Neural cell (in vitro differentiated cells): ENCODE data around the gene METTL16. TPM values are rescaled to one million over a fixed set of nuclear protein-coding genes. Genes with fewer than 3 reads are reported as not detected.

ENCODE experiments used
- H2AFZ ChIP-seq: fragments of 200-600, 300-800 bp; sonication (generic), shearing (Covaris generic); 2 replicates; pipeline ENCODE4 v1.6.0; 2014; ENCODE audit warnings: low read depth, mild to moderate bottlenecking, antibody characterized with exemption, low read length, moderate library complexity
- H3F3A ChIP-seq: fragments of 200-600 bp; shearing (Covaris generic); 2 replicates; pipeline ENCODE4 v1.6.1; 2016; ENCODE audit warnings: mild to moderate bottlenecking, moderate library complexity, mixed read lengths, antibody characterized with exemption, low read length; ENCODE audit not compliant: insufficient read depth, poor library complexity, severe bottlenecking
- H3K27ac ChIP-seq: fragments of 200-600, 300-800 bp; sonication (generic), shearing (Covaris generic); 2 replicates; pipeline ENCODE4 v1.5.1; 2014; ENCODE audit warnings: mild to moderate bottlenecking, low read length, moderate library complexity
- H3K27me3 ChIP-seq: fragments of 300-800, 200-600 bp; sonication (generic), shearing (Covaris generic); 2 replicates; pipeline ENCODE4 v1.6.0; 2014; ENCODE audit warnings: mild to moderate bottlenecking, low read depth, low read length, moderate library complexity; ENCODE audit not compliant: insufficient read depth
- H3K36me3 ChIP-seq: fragments of 300-800, 200-600 bp; sonication (generic), shearing (Covaris generic); 2 replicates; pipeline ENCODE4 v1.5.1; 2014; ENCODE audit warnings: mild to moderate bottlenecking, antibody characterized with exemption, low read length, moderate library complexity; ENCODE audit not compliant: insufficient read depth
- H3K4me2 ChIP-seq: fragments of 300-800, 200-600 bp; sonication (generic), shearing (Covaris generic); 2 replicates; pipeline ENCODE4 v1.6.0; 2014; ENCODE audit warnings: mild to moderate bottlenecking, low read length
- H3K4me3 ChIP-seq: fragments of 300-800, 200-600 bp; sonication (generic), shearing (Covaris generic); 2 replicates; pipeline ENCODE4 v1.5.1; 2014; ENCODE audit warnings: mild to moderate bottlenecking, low read length, moderate library complexity
- H3K79me2 ChIP-seq: fragments of 200-600 bp; shearing (Covaris generic); replicated peaks from 2 replicates; pipeline ENCODE4 v1.6.0; 2014; ENCODE audit warnings: mild to moderate bottlenecking, low read length, moderate library complexity; ENCODE audit not compliant: insufficient read depth
- H3K9ac ChIP-seq: fragments of 300-800, 200-600 bp; sonication (generic), shearing (Covaris generic); 2 replicates; pipeline ENCODE4 v1.6.1; 2016; ENCODE audit warnings: mild to moderate bottlenecking, low read length, mixed read lengths
- H3K9me2 ChIP-seq: fragments of 200-600 bp; shearing (Covaris generic); 2 replicates; pipeline ENCODE4 v1.6.1; 2016; ENCODE audit warnings: mild to moderate bottlenecking, low read length, mixed read lengths; ENCODE audit not compliant: insufficient read depth
- H3K9me3 ChIP-seq: fragments of 200-600, 300-800 bp; sonication (generic), shearing (Covaris generic); 2 replicates; pipeline ENCODE4 v1.6.1; 2016; ENCODE audit warnings: mild to moderate bottlenecking, mixed run types, low read length, moderate library complexity, mixed read lengths
- H4K20me1 ChIP-seq: fragments of 200-600 bp; shearing (Covaris generic); 2 replicates; pipeline ENCODE4 v1.6.1; 2016; ENCODE audit warnings: mild to moderate bottlenecking, mixed run types; ENCODE audit not compliant: insufficient read depth
- CTCF ChIP-seq: fragments of 450-650 bp; IDR thresholded peaks from 2 replicates; pipeline ENCODE4 v1.5.1; 2014; ENCODE audit warnings: antibody characterized with exemption, mild to moderate bottlenecking, moderate library complexity; ENCODE audit not compliant: poor library complexity, severe bottlenecking
- EP300 ChIP-seq: fragments of 450-650 bp; conservative IDR thresholded peaks from 2 replicates; pipeline ENCODE4 v1.6.1; 2014; ENCODE audit warnings: antibody characterized with exemption, mild to moderate bottlenecking, moderate library complexity; ENCODE audit not compliant: poor library complexity, severe bottlenecking
- EZH2 ChIP-seq: fragments of 200-600, 300-800 bp; shearing (Covaris generic), sonication (generic); IDR thresholded peaks from 2 replicates; pipeline ENCODE4 v1.6.1; 2014; ENCODE audit warnings: antibody characterized with exemption, low read length, borderline replicate concordance, mild to moderate bottlenecking; ENCODE audit not compliant: insufficient read depth, poor library complexity, severe bottlenecking
- MXI1 ChIP-seq: fragments of 450-650 bp; conservative IDR thresholded peaks from 2 replicates; pipeline ENCODE4 v1.6.1; 2014; ENCODE audit warnings: antibody characterized with exemption, mild to moderate bottlenecking; ENCODE audit not compliant: poor library complexity, severe bottlenecking
- POLR2AphosphoS5 ChIP-seq: IDR thresholded peaks from 2 replicates; pipeline ENCODE4 v1.6.1; 2012
- RAD21 ChIP-seq: fragments of 450-650 bp; conservative IDR thresholded peaks from 2 replicates; pipeline ENCODE4 v1.6.1; 2014; ENCODE audit warnings: antibody characterized with exemption, mild to moderate bottlenecking, moderate library complexity
- REST ChIP-seq: IDR thresholded peaks from 2 replicates; pipeline ENCODE4 v1.6.1; 2012; ENCODE audit warnings: borderline replicate concordance
- SMC3 ChIP-seq: fragments of 450-650 bp; conservative IDR thresholded peaks from 2 replicates; pipeline ENCODE4 v1.6.1; 2014; ENCODE audit warnings: antibody characterized with exemption, mild to moderate bottlenecking, moderate library complexity; ENCODE audit not compliant: poor library complexity
- TAF1 ChIP-seq: IDR thresholded peaks from 2 replicates; pipeline ENCODE4 v1.6.1; 2012; ENCODE audit warnings: low read depth
- polyA plus RNA-seq: library from polyadenylated mRNA; depleted of rRNA; stranded (reverse); fragments of >200 nt; gene quantifications from 2 replicates; pipeline ENCODE4 v1.2.3, GENCODE V29; 2014

The METTL16 gene
- polyA plus RNA-seq, 1 donor from 2014 or later: 20.3 TPM

DNA sequence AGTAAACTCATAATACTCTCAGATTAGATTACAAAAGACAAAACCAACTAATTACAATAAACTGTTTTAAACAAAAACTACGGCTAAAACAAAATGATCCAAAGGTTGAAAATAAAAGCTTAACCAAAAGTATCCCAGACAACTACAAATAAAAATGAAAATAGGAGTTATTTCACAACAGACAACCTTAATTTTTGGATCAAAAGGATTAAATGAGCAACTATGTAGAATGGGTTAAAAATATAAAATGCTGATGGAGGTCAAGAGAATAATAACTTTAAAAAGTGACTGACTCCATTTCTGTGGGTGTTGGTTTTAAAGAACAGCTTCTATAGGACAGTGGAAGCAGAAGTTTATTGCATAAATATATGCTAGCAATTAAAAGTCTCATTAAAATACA lies 28.6 kb downstream of the METTL16 start:
- Histone ChIP-seq H4K20me1 (no peaks in the 10 kb centered on the region), H2AFZ (no peak overlapping the region), H3K4me3 (no peak overlapping the region), H3K79me2 (peaks cover 13% of the 10 kb centered on the region), H3K9me3 (no peaks in the 10 kb centered on the region), H3K4me2 (no peak overlapping the region), H3K27me3 (no peaks in the 10 kb centered on the region), H3K36me3 (no peaks in the 10 kb centered on the region), H3K9me2 (no peaks in the 10 kb centered on the region), H3K27ac (no peak overlapping the region), H3F3A (no peaks in the 10 kb centered on the region), H3K9ac (no peak overlapping the region)
- TF ChIP-seq TAF1: no peak
- no peak for TF ChIP-seq POLR2AphosphoS5
- TF ChIP-seq SMC3: no peak
- no peak for TF ChIP-seq CTCF
- no peak for TF ChIP-seq EZH2
- no peak for TF ChIP-seq RAD21
- TF ChIP-seq EP300: no peak

DNA sequence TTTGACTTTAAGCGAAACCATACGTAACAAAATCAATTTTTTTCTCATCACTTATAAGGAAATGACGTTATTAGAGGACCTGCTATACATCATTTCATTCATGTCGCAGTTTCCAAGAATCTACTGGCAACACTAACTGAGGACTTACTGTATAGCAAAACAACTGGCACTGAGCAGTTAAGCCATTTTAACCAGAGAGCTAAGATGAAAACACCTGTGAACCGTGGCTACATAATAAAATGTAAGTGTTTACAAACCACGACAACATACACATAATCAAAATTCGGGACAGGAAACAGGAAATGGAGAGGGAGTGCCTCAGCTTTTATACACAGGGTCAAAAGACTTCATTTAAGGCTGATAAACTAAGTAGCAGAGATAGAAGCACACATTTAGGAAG lies 29.5 kb downstream of the METTL16 start:
- peaks cover 13% of the 10 kb centered on the region for H3K79me2 ChIP-seq
- no peak overlapping the region for H3K27ac ChIP-seq
- TF ChIP-seq MXI1 (no peak), EZH2 (no peak), POLR2AphosphoS5 (no peak), SMC3 (no peak), RAD21 (no peak), CTCF (no peak), EP300 (no peak), TAF1 (no peak), REST (no peak)
- H3K4me2 ChIP-seq: no peak overlapping the region
- H3K4me3 ChIP-seq: no peak overlapping the region
- H3K27me3 ChIP-seq: no peaks in the 10 kb centered on the region
- H3F3A ChIP-seq: no peaks in the 10 kb centered on the region
- no peaks in the 10 kb centered on the region for H4K20me1 ChIP-seq
- no peak overlapping the region for H2AFZ ChIP-seq
- H3K9ac ChIP-seq: no peak overlapping the region
- H3K36me3 ChIP-seq: no peaks in the 10 kb centered on the region
- H3K9me3 ChIP-seq: no peaks in the 10 kb centered on the region
- H3K9me2 ChIP-seq: no peaks in the 10 kb centered on the region
